Measurements from ENCODE around the gene SLC27A5. TPM values are rescaled to one million over a fixed set of nuclear protein-coding genes. Genes with fewer than 3 reads are reported as not detected.

SLC27A5 gene
- total and polyA plus RNA-seq, 9 of the 15 experiments (the other 6 are each of a cell fraction or from before 2014, with no cell fraction given): 42.2 to 318 (median 64.7) TPM

- Histone ChIP-seq H3K4me2 (ENCODE audit: insufficient read depth, low read length) (peak overlapping the region; percentile 98), H3K4me3 (peak overlapping the region; percentile 92), H2AFZ (ENCODE audit: low read depth, low read length) (peak overlapping the region; percentile 99), H3K9me3 (replicated peaks; ENCODE audit: control insufficient read depth, insufficient read depth, low read depth, low read length) (no peaks in the 10 kb centered on the region), H3K27ac (ENCODE audit: extremely low read depth, low read depth, low read length) (peak overlapping the region; percentile 94), H3K9me1 (ENCODE audit: control insufficient read depth, insufficient read depth, low read length) (peaks cover 3% of the 10 kb centered on the region), H3K36me3 (ENCODE audit: control insufficient read depth, insufficient read depth, low read length) (peaks cover 33% of the 10 kb centered on the region), H3K9ac (ENCODE audit: insufficient read depth in 1 of 2, low read depth in 2 of 2, low read length in 2 of 2) (peak overlapping the region; percentile 92 to 98), H3K4me1 (replicated peaks in 1 of 2; ENCODE audit: control insufficient read depth in 2 of 2, insufficient read depth in 2 of 2, low read length in 2 of 2) (peaks cover 33 to 74% of the 10 kb centered on the region in 2 experiments), H3K27me3 (ENCODE audit: control insufficient read depth in 2 of 2, insufficient read depth in 2 of 2, low read length in 2 of 2) (no peaks in the 10 kb centered on the region), H3K79me2 (ENCODE audit: control insufficient read depth, insufficient read depth, low read length) (peaks cover 57% of the 10 kb centered on the region), H4K20me1 (replicated peaks; ENCODE audit: control insufficient read depth, insufficient read depth, low read length) (no peaks in the 10 kb centered on the region)
- FAIRE-seq (peak; percentile 98), DNase-seq (ENCODE audit: extremely low read depth in 1 of 4, low spot score in 3 of 4) (peak; percentile 80 to 99 (median 86)), ATAC-seq (peak; percentile 79)
- BruUV-seq (replicated peaks): no TSS peak
- ChIA-PET POLR2A (interaction anchor here (0.6 to 2.7 kb wide), 11 partner anchors 10 to 765 kb away, joined by 3 to 24 read pairs (median 6); partner anchors contain the start of genes MZF1, TRIM28, ZBTB45 and ZNF324), CTCF (ENCODE audit: low intra/inter-chr PET ratio) (no interaction called here)
- in situ Hi-C loops (cut with MboI): no loop called here
- WGBS (ENCODE audit: insufficient coverage, low coverage, missing lambda C conversion rate): under 1% methylated on average over 33 of the region's 76 CpGs
- intact Hi-C loops (cut with micrococcal nuclease): no loop called here
- TF ChIP-seq KLF10 (CRISPR knock-in tag; IDR thresholded peaks at IDR 0.05) (no peak), REST (IDR thresholded peaks at IDR 0.05; ENCODE audit: borderline replicate concordance) (no peak), REST (CRISPR knock-in tag; IDR thresholded peaks at IDR 0.05; ENCODE audit: low read depth) (peak; percentile 67; the same call in 1 of the 2 replicates), TFE3 (CRISPR knock-in tag; IDR thresholded peaks at IDR 0.05) (no peak), FIP1L1 (IDR thresholded peaks at IDR 0.05; ENCODE audit: low read depth, low read length, poor library complexity, severe bottlenecking) (no peak), EZH2 (IDR thresholded peaks at IDR 0.05; ENCODE audit: borderline replicate concordance, low read depth, low read length) (no peak), ERF (CRISPR knock-in tag; IDR thresholded peaks at IDR 0.05) (peak; percentile 40; the same call in 1 of the 2 replicates), SETDB1 (IDR thresholded peaks at IDR 0.05; ENCODE audit: low read length) (no peak), MTF1 (CRISPR knock-in tag; IDR thresholded peaks at IDR 0.05; ENCODE audit: borderline replicate concordance) (no peak), E2F5 (CRISPR knock-in tag; IDR thresholded peaks at IDR 0.05) (no peak), BRD9 (IDR thresholded peaks at IDR 0.05; ENCODE audit: low read depth, partially characterized antibody) (no peak), ZNF75A (CRISPR knock-in tag; IDR thresholded peaks at IDR 0.05) (no peak)
Measured at GRCh38 chr19:58558623-58559274, 47.0 kb upstream of the SLC27A5 start.

Data from K562 (cell line).